ENCODE data around the gene VPS37B.

GRCh38 chr12:122908915-122909314 is 13.0 kb upstream of the VPS37B start:
- TF ChIP-seq CTCF (IDR thresholded peaks at IDR 0.05; ENCODE audit: low read length) (no peak), EZH2 (IDR thresholded peaks at IDR 0.05; ENCODE audit: borderline replicate concordance, low read length) (no peak)
